GM12891 (cell line): ENCODE data around the gene NBPF14.
"Not testable (repeated sequence)": the region's sequence is repeated elsewhere in the genome, so short reads cannot be mapped to it uniquely, and the experiment has no call there.

Experiments used
- POLR2AphosphoS5 ChIP-seq: IDR thresholded peaks from 2 replicates; pipeline ENCODE4 v1.6.1; 2011; ENCODE audit warnings: low read depth, low read length, control low read depth
- TAF1 ChIP-seq: IDR thresholded peaks from 2 replicates; pipeline ENCODE4 v1.6.1; 2011; ENCODE audit warnings: low read depth, low read length, control low read depth

DNA sequence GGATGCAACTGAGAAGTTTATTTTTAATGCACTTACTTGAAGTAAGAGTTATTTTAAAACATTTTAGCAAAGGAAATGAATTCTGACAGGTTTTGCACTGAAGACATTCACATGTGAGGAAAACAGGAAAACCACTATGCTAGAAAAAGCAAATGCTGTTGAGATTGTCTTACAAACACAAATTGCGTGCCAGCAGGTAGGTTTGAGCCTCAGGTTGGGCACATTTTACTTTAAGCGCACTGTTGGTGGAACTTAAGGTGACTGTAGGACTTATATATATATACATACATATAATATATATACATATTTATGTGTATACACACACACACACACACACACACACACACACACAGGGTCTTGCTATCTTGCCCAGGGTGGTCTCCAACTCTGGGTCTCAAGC is 69.2 kb downstream of the NBPF14 start:
- TF ChIP-seq TAF1, POLR2AphosphoS5: not testable (repeated sequence)
